ENCODE data around the gene GAGE10.

The GAGE10 gene

GRCh38 chrX:49303346-49303745 lies at the start of gene GAGE10:
Gene GAGE10 (plus strand): TSS chrX:49303646. CDS start chrX:49304860, 1,214 bp downstream.
- DNase-seq (ENCODE audit: low read depth): no peak

- no peak for DNase-seq (ENCODE audit: low read depth)
These were observed 48.8 kb upstream of the GAGE10 start for GRCh38 chrX:49254639-49255038.

GRCh38 chrX:49256268-49256995 lies 47.0 kb upstream of the GAGE10 start:
- DNase-seq (ENCODE audit: low read depth): no peak

GRCh38 chrX:49257074-49257790 lies 46.2 kb upstream of the GAGE10 start:
- no peak for DNase-seq (ENCODE audit: low read depth)

- DNase-seq (ENCODE audit: low read depth): no peak
These were observed 45.3 kb upstream of the GAGE10 start for GRCh38 chrX:49257846-49258748.

GRCh38 chrX:49258749-49259124 lies 44.7 kb upstream of the GAGE10 start:
- DNase-seq (ENCODE audit: low read depth): no peak

GRCh38 chrX:49260221-49260985 lies 43.0 kb upstream of the GAGE10 start:
- DNase-seq (ENCODE audit: low read depth): no peak

- no peak for DNase-seq (ENCODE audit: low read depth)
These were observed 40.8 kb upstream of the GAGE10 start for GRCh38 chrX:49262603-49263002.

GRCh38 chrX:49263631-49264030 lies 39.8 kb upstream of the GAGE10 start:
- no peak for DNase-seq (ENCODE audit: low read depth)

- DNase-seq (ENCODE audit: low read depth): no peak
These were observed 39.0 kb upstream of the GAGE10 start, which contains the start of gene FOXP3 for GRCh38 chrX:49264460-49264859. Gene FOXP3 (minus strand): TSS chrX:49264710. CDS start chrX:49258505, 6,205 bp downstream.

- no peak for DNase-seq (ENCODE audit: low read depth)
These were observed 36.7 kb upstream of the GAGE10 start for GRCh38 chrX:49266523-49267445.

- DNase-seq (ENCODE audit: low read depth): no peak
These were observed 34.8 kb upstream of the GAGE10 start for GRCh38 chrX:49268702-49269009.

- DNase-seq (ENCODE audit: low read depth): peak; percentile 91
These were observed 34.3 kb upstream of the GAGE10 start for GRCh38 chrX:49269010-49269766.

- DNase-seq (ENCODE audit: low read depth): no peak
These were observed 33.6 kb upstream of the GAGE10 start, which contains the start of gene PPP1R3F for GRCh38 chrX:49269767-49270248. Gene PPP1R3F (plus strand): TSS chrX:49269793. CDS start chrX:49269870, 77 bp downstream.

- no peak for DNase-seq (ENCODE audit: low read depth)
These were observed 33.1 kb upstream of the GAGE10 start for GRCh38 chrX:49270249-49270921.

GRCh38 chrX:49271341-49271740 lies 32.1 kb upstream of the GAGE10 start:
- no peak for DNase-seq (ENCODE audit: low read depth)

- no peak for DNase-seq (ENCODE audit: low read depth)
These were observed 31.0 kb upstream of the GAGE10 start for GRCh38 chrX:49272421-49272820.

GRCh38 chrX:49273181-49273727 lies 30.2 kb upstream of the GAGE10 start:
- DNase-seq (ENCODE audit: low read depth): no peak

- no peak for DNase-seq (ENCODE audit: low read depth)
These were observed 27.2 kb upstream of the GAGE10 start for GRCh38 chrX:49276207-49276606.

Data from GM04504 (cell line).